GM21447 (cell line): ENCODE measurements around the gene CMSS1.
A peak's percentile ranks its signal among the peaks of the same experiment; 100 is the strongest.
"Not testable (repeated sequence)": the region's sequence is repeated elsewhere in the genome, so short reads cannot be mapped to it uniquely, and the experiment has no call there.

Experiments
- ATAC-seq: cut with Tn5 transposase; IDR thresholded peaks from one replicate; pipeline ENCODE4 v1.9.1; 2021; ENCODE audit not compliant: unreplicated experiment

CMSS1 gene

DNA sequence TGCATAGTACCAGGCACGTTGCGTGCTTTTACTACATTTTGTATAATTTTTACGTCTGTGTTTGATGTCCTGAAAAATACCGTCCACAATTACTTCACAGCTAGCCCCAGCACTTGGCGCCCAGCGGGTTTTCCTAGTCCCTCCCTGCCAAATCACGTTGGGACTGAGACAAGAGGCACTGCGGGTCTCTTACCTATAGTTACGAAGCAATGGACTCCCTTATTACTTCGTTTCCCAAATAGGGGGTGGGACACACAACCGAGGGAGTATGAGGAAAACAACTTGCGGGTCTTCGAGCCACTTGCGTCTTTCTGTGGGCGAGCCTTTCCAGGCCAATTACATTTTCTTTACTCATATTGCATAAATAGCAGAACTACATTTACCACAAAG is 620 bp upstream of the CMSS1 start:
- ATAC-seq, result no peak

DNA sequence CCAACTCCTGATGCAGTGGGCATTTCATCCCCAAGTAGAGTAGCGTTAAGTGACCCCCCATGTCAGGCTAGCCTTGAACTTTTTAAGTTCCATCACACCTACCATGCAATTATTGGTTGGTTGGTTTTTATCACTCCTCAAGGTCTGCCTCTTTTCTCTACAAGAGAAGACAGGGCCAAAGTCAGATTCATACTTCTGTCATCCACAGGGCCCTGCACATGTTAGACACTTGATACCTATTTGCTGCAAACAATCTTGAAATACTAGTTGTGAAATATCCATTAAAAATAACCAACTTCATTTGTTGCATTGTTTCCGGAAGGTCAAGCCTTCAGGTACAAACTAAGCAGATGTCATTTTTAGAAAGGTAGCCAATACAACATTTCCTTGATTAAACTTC is 1.2 kb downstream of the CMSS1 start:
- ATAC-seq, result no peak

DNA sequence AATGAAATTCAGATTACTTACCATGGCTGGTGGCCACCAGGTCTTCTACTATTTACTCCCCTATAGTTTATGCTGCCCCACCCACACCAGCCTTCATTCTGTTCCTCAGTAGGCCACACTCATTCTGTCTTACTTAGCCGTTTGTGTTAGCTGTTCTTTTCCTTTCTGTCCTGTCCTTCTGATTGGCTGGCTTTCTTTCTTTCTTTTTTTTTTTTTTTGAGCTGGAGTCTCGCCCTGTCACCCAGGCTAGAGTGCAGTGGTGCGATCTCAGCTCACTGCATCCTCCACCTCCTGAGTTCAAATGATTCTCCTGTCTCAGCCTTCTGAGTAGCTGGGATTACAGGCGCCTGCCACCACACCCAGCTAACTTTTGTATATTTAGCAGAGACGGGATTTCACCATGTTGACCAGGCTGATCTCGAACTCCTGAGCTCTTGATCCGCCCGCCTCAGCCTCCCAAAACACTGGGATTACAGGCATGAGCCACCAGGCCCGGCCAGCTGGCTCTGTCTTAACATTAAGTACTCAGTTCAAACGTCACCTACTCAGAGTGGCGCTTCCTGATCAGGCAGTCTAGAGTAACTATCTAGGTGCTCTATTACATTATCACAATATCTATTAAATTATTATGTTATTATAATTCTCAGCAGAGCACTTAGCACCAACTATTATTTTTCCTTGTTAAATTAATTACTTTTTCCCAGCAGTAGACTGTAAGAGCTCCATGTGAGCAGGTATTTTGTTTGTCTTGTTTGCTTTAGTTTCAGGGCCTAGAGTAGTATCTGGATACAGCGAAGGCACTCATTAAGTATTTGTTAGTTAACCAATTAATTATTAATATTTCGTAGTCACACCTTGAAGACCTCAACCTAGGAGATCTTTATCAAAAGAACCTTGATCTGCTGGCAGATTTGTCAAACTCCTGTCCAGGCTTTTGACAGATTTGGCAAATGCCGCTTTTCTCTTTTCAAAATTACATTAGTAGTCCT is 6.4 kb downstream of the CMSS1 start:
- no peak for ATAC-seq

DNA sequence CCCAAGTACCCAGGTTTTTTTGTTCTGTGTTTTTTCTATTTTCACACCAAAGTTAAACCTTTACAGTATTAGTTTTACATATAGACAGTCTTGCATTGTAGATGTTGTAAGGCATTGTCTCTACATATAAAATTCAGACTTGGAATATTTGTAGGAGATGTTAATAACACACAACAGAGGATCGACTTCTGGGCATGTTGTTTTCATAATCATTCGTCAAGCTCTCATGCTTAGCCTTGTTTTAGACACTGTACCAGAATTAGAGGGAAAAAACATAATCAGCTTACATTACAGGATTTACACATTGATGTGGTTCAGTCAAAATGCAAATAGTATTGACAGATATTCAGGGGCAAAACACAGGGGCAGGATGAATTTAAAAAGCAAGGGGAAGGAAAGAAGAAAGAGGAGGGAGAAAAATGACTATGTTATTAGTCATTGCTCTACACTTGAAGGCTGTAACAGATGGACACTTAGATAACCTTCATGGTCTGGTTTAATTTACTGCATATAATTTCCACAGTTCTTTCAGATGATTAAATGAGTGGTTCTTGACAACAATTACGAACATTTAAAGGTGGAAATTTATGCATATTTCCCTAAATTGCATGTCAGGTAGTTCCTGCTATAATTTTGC is 7.5 kb downstream of the CMSS1 start:
- no peak for ATAC-seq

DNA sequence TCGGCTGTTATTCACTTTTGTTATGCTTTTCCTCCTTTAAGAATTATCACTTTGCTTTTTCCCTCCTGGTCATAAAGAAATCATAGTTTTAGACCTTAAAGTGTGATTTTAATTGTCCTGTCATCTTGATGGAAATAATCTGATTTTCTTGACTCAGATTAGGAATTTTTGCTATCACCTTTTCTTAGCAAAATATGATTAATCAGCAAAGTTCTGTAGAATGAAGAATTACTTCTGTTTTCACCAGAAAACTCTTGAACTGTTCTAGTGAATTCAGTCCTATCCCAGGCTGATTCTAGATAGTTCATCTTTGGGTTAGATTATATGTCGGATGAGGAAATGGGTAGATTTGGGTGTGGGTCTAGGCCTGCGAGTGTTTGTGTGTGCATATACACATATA is 12.2 kb downstream of the CMSS1 start:
- ATAC-seq, result no peak

DNA sequence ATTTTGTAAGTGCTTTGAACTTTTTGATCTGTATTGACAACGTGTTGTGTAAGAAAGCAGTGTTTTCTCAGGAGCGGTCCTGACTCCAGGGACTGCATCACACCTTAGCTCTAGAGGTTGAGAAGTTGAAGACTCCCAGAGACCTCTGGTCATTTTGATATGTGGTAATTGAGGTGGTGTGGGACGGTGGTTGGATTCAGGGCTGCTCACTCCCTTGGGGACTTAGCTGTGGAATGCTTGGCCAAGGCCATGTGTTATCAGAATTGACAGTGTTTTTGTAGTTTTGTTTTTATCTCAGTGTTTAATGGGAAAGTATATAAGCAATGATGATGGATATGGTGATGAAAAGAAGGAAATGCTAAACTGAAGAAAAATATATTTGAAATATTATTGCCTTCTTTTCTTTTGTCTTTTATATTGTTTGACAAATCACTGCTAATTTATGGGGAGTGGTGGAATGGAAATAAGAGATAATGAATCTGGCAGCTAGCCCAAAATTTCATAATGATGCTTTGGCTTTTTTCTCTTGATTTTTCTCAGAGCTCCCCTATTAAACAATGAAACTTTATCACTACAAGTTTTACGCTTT is 16.0 kb downstream of the CMSS1 start:
- no peak for ATAC-seq

DNA sequence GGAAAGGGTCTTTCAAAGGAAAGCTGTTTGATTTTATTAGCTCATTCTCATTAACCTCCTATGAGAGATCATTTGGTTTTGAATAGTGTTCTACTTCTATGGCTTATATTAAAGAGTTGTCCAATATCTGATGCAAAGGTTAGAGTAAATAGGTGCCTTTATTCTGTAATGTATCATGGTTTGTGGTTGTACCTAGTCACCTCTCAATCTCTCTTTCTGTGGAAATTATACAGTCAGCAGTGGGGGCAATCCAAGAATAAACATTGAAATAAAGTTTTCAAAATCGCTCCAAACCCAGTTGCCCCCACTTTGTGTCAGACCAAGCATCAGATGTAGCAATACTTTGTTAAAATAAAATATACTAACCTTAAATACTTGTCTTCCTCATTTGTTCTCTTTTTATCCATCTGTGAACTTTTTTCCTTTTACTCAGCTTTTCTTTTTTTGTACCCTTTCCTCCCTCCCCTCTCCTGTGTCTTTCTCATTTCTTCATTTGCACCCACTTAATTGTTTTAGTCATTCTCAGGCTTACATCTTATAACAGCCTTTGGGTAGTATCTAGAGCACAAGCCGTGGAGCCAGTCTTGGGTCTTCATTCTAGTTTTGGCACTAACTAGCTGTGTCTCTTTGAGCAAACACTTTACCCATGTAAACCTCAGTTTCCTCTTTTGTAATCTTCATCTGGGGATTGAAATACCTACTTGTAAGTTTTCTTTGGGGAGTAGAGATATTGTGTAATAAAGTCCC is 16.7 kb downstream of the CMSS1 start:
- ATAC-seq, result no peak

DNA sequence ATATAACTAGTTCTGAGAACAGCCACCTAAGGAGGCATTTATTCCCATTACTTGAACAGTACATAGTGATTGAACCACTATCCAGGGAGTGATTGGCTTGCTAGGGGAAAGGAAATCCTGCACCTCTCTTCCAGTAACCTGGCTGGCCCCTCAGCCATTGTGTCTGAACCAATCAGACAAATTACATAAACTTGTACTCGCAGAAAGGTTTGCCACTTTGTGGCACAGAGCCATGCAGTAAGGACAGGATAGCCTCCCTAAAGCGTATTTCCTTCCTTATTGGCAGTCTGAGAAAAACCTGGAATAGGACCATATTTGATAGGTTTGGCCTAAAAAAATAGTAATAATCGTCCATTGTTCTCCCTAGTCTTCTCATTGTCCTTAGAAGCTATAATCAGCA is 19.0 kb downstream of the CMSS1 start:
- no peak for ATAC-seq

DNA sequence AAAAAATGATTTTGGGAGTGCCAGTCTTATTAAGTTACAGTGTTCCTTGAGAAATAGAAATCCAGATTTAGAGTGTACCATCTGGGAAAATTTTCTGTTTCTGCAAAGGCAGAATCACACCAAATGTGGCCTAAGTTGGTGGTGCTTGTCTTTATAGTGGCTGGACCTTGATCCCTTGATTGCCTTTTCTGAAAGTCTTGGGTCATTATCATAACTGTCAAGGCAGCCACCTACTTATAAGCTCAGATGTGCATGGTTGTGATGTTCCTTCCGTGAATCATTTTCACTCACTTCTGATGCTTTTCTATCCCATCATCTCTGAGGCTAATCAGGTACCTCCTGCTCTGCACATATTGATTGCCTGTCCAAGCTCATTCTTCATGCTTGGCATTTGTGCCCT is 20.1 kb downstream of the CMSS1 start:
- ATAC-seq, result no peak

DNA sequence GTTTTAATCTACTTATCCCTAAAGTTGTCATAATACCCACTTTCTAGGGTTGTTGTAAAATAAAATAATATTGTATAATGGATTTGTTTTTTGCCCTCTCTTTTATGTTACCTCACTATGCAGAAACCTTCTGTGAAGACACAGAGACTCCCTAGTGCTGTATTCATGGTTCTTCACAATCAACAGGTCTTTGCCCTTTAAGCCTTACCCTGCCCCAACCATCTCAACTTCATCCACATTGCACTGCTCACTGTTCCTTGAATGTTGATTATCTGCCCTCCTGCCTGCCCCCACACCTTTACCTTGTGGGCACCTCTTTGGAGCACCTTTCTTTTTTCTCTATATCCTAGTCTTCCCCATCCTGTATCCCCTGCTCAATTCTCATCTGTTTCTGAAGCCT is 21.1 kb downstream of the CMSS1 start:
- no peak for ATAC-seq

DNA sequence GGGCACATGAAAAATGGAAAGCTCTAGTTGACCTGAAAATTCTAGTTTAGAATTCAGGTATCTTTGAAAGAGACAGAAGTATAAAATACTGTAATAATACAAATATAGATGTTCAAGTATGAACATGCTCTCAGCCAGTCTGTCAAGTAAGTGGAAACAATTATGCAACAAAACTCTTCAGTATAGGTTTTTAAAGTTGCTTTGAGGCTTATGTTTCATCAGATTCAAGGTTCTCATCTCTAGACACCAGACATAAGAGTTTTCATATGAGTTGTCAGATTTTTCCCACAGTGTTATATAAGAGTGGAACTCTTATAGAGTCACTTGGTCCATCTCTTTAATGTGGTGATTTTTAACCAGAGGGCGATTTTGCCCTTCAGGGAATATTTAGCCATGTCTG is 22.0 kb downstream of the CMSS1 start:
- no peak for ATAC-seq

DNA sequence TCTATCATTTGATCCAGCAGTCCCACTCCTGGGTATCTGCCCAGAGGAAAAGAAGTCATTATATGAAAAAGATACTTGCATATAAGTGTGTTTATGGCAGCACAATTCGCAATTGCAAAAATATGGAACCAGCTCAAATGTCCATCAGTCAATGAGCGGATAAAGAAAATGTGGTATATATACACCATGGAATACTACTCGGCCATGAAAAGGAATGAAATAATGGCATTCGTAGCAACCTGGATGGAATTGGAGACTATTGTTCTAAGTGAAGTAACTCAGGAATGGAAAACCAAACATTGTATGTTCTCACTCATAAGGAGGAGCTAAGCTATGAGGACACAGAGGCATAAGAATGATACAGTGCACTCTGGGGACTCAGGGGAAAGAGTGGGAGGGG is 24.3 kb downstream of the CMSS1 start:
- not testable (repeated sequence) for ATAC-seq

DNA sequence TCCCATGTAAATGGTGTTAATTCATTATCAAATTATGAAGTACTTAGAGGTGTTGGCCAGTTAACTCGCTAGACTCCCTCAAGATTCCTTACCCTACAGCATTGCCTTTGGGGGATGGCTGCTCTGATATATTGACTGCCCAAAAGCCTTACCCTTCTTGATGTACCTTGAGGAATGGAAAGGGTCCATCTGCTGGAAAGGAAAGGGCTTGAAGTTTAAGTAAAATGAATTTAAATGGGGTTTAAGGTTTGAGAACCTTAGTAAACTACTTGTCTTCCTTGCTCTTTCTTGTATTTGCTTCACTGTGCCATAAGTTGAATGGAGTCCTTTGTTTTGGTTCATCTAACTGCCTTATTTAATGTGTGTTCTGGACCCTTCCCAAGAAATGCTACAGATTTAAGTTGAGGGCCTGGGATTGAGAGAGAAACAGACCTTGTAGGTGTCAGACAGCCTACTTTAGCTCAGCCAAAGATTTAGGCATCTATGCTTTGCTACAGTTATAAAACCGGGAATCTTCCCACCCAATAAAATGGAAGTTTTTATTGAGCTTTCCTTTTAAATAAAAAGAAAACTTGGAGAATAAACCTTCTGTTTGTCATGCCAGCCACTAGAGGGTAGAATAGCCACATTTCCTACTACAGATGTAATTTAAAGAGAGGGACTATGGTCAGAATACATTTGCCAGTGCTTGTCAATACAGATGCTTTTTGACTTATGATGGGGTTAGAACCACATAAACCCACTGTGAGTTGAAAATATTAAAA is 25.3 kb downstream of the CMSS1 start:
- peak; percentile 76 for ATAC-seq

DNA sequence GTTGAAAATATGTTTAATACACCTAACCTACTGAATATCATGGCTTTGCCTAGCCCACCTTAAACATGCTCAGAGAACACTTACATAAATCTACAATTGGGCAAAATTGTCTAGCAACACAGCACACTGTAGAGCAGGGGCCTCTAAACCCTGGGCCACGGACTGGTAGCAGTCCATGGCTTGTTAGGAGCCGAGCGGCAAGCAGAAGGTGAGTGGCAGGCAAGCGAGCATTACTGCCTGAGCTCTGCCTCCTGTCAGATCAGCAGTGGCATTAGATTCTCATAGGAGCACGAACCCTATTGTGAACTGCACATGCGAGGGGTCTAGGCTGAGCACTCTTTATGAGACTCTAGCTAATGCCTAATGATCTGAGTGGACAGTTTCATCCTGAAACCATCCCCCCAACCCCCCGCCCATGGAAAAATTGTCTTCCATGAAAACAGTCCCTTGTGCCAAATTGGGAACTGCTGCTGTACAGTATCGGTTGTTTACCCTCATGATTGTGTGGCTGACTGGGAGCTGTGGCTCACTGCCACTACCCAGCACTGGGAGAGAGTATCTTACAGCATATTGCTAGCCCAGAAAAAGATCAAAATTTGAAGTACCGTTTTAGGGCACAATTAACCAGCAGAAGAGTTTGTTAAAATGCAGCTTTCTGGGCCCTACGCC is 26.1 kb downstream of the CMSS1 start:
- peak; percentile 30 for ATAC-seq

DNA sequence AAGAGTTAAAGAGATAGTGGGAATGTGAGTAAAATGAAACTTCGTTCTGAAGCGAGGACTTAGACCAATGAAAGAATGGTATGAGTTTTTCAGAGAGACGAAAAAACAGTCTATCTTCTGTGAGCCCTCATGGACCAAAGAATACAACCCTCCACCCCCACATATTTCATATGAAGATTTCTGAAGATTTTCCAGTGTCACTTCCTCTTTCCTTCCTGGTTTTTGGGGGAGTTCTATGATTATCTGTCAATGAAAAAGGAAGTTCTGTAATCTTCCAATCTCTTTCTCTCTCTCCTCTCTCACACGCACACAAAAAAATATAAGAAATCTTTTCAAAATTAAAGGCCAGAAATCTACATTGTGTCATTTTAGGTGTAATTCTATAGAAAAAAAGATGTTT is 27.7 kb downstream of the CMSS1 start:
- ATAC-seq, result no peak

DNA sequence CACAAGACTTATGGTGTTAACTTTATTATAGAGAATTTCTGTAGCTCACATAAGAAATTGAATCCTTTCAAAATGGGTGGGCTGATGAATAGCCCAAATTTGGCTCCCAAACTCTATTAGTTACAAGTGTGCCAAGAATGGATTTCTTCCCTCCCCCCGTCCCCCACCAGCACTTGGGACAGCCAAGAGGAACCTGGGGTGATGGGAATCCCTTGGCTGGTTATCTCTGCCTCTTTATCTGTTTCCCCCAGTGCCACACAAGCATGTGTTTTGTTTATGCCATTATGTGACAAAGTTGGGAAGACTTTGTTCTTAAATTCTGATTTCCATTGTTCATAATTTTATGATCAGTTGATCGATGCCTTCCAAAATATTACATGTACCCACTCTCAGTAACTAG is 28.3 kb downstream of the CMSS1 start:
- no peak for ATAC-seq

DNA sequence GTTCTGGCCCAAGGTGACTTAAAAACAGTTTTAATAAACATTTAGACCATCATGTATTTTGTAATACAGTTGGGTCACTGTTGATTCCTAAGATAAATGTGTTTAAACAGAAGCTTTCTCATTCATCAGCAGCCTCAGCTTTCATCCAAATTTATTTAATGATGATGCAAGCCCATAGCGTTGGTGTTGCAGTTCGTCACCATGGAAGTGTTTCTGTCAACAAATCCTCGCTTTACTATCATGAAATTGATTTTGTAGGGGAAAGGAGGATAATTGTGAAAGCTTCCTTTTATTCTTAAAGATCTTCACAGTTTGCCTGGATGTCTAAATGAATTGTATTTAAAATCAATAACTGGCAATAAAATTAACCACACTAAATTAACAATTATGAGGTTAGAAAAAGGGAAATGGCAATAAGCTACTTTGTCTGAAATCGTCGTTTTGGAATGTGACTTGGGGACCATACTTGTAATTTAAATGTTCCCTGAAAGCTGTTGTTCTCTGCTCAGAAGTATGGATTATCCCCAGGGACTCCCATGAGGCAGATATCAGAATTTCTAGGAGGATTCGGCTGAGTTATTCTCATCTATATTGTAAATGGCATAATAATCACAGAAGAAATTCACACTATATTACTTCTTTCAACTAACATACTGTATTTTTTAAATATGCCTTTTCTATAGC is 29.0 kb downstream of the CMSS1 start:
- ATAC-seq, result no peak

DNA sequence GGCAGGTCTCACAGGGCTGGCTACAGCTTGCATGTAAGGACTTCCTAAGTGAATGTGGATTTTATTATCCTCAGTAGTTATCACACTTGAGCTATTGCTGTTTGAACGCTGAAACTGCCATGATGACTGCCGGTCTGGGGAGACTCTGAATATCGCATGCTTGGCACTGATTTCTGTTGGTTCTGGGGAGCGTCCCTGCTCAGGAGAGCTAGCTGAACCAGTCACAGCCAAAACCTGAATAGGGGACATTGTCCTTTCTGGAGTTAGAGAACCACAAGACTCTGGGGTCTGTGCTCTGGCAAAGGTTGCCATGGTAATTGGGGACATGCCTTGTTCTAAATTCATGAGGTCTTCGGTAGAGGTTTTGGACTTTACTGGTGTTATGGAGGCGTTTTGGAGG is 30.8 kb downstream of the CMSS1 start:
- ATAC-seq, result no peak

DNA sequence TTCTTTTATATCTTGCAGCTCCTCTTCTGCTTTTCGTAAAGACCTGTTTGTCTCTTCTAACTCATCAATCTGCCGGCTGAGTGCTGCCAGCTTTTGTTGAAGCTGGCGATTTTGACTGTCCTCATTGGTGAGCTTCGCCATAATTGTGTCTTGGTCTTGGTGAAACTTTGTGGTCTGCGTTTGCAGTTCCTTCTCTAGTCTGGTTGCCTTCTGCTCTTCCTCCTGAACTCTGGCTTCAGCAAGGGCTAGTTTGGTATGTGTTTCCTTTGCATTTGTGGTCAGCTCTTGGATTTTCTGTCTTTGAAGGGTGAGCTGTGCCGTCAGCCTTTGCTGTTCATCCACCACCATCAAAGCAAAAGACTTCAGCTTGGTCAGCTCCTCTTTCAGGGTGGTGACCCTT is 32.9 kb downstream of the CMSS1 start:
- ATAC-seq, result no peak

DNA sequence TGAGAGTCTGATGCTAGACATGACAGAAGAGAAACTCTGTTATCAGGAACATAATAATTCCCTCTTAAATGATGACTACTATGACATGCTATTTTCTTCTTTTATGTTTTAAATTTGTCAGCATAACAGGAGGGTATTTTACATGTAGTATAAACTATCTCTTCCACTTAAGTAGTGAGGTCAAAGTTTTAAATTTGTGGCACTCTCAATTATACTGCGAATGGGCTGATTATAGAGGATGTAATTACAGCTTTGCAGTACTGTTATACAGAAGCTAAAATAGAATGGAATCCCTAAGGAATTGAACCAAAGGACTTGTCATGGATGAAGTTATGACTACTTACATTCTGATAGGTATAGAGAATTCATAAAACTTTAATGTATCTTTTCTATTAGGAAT is 34.3 kb downstream of the CMSS1 start:
- ATAC-seq, result no peak
